B cell (primary cell): ENCODE results near the gene THSD7A. TPM values are rescaled to one million over a fixed set of nuclear protein-coding genes. Genes with fewer than 3 reads are reported as not detected.

Experiments used
- ATAC-seq: fragments of 200-7000 bp; cut with Tn5 transposase; one replicate; pipeline ENCODE4 v1.10.0; 2021; ENCODE audit warnings: low read depth, mild to moderate bottlenecking, moderate number of reproducible peaks, moderate library complexity
- CTCF ChIA-PET: fragments of 350-600 bp; sonication (Branson Sonifier 250); formaldehyde crosslinking; loops from one replicate; lab custom pipeline; 2021; ENCODE audit warnings: antibody characterized with exemption, inconsistent platforms; lab: Charles Lee
- POLR2A ChIA-PET: fragments of 350-600 bp; sonication (Branson Sonifier 250); formaldehyde crosslinking; loops from one replicate; lab custom pipeline; 2021; ENCODE audit warnings: antibody characterized with exemption; lab: Charles Lee
- DNase-seq: peaks from one replicate; pipeline ENCODE4 v3.0.0; 2013
- H2AFZ ChIP-seq: 2 replicates; pipeline ENCODE4 v1.6.1; 2012; ENCODE audit warnings: mild to moderate bottlenecking, low read depth, low read length; ENCODE audit not compliant: insufficient read depth, poor library complexity, severe bottlenecking
- H3K27ac ChIP-seq, 2 donors: 1 replicate in 1 of 2; 2 replicates in 1 of 2; pipeline ENCODE4 v1.5.1; 2012 to 2013; ENCODE audit warnings: low read length in 2 of 2, mild to moderate bottlenecking in 2 of 2, moderate library complexity in 1 of 2
- H3K27me3 ChIP-seq, 4 experiments: fragments of 200-600 bp in 1 of 4; sonication (generic) in 1 of 4; replicated peaks in 1 of 4; 1 replicate in 2 of 4; 2 replicates in 2 of 4; pipeline versions ENCODE4 v1.6.1 to v1.7.0; 2013 to 2016; ENCODE audit warnings: low read length in 3 of 4, mild to moderate bottlenecking in 2 of 4, mixed read lengths in 1 of 4, moderate library complexity in 1 of 4; ENCODE audit not compliant: insufficient read depth in 4 of 4, control insufficient read depth in 3 of 4; ENCODE audit errors: control extremely low read depth in 1 of 4
- H3K36me3 ChIP-seq, 2 experiments: replicated peaks in 1 of 2; 1 replicate in 1 of 2; 2 replicates in 1 of 2; pipeline versions ENCODE4 v1.6.1 to v1.7.1; 2013; ENCODE audit warnings: low read length in 1 of 2; ENCODE audit not compliant: insufficient read depth in 2 of 2, control insufficient read depth in 1 of 2; ENCODE audit errors: control extremely low read depth in 1 of 2, extremely low read depth in 1 of 2
- H3K4me1 ChIP-seq, 2 donors: fragments of 200-600 bp in 1 of 2; sonication (generic) in 1 of 2; 1 replicate in 1 of 2; 2 replicates in 1 of 2; pipeline versions ENCODE4 v1.5.1 to v1.6.1; 2013 to 2017; ENCODE audit warnings: low read length in 2 of 2; ENCODE audit not compliant: control insufficient read depth in 2 of 2, insufficient read depth in 2 of 2
- H3K4me2 ChIP-seq: replicated peaks from 2 replicates; pipeline ENCODE3; 2012; ENCODE audit warnings: mild to moderate bottlenecking, low read depth, low read length; ENCODE audit not compliant: poor library complexity, severe bottlenecking
- H3K4me3 ChIP-seq, 5 experiments: fragments of 200-600 bp in 1 of 5; sonication (generic) in 1 of 5; 1 replicate in 3 of 5; 2 replicates in 2 of 5; pipeline versions ENCODE4 v1.5.1 to v1.7.0; 2011 to 2016; ENCODE audit warnings: low read length in 4 of 5, mild to moderate bottlenecking in 4 of 5, low read depth in 2 of 5, control low read depth in 1 of 5, moderate library complexity in 1 of 5; ENCODE audit not compliant: insufficient read depth in 1 of 5; ENCODE audit errors: control extremely low read depth in 1 of 5, extremely low read depth in 1 of 5
- H3K79me2 ChIP-seq: fragments of 200-600 bp; sonication (generic); one replicate; pipeline ENCODE4 v1.6.0; 2016; ENCODE audit warnings: low read length; ENCODE audit not compliant: control insufficient read depth, insufficient read depth
- H3K9ac ChIP-seq: fragments of 200-600 bp; sonication (generic); 2 replicates; pipeline ENCODE4 v1.6.1; 2017; ENCODE audit warnings: mild to moderate bottlenecking, low read length, moderate library complexity
- H3K9me3 ChIP-seq, 3 donors: one replicate each; pipeline versions ENCODE4 v1.6.1 to v1.7.1; 2013; ENCODE audit warnings: low read length in 2 of 3; ENCODE audit not compliant: control insufficient read depth in 2 of 3, insufficient read depth in 1 of 3; ENCODE audit errors: control extremely low read depth in 1 of 3
- H4K20me1 ChIP-seq: 2 replicates; pipeline ENCODE4 v1.6.0; 2012; ENCODE audit warnings: mild to moderate bottlenecking, low read length; ENCODE audit not compliant: insufficient read depth, control insufficient read depth, poor library complexity, severe bottlenecking
- H3K27ac Mint-ChIP-seq: one replicate; pipeline ENCODE4 v1.8.0; 2021; ENCODE audit warnings: mixed read lengths
- H3K27me3 Mint-ChIP-seq: one replicate; pipeline ENCODE4 v1.8.0; 2021; ENCODE audit warnings: mixed read lengths
- H3K4me1 Mint-ChIP-seq: one replicate; pipeline ENCODE4 v1.8.0; 2021; ENCODE audit warnings: mixed read lengths
- H3K4me3 Mint-ChIP-seq: one replicate; pipeline ENCODE4 v1.8.0; 2021; ENCODE audit warnings: mixed read lengths
- H3K9me3 Mint-ChIP-seq: one replicate; pipeline ENCODE4 v1.8.0; 2022; ENCODE audit warnings: mixed read lengths; ENCODE audit not compliant: insufficient read depth
- EZH2 ChIP-seq: IDR thresholded peaks from 2 replicates; pipeline ENCODE4 v1.6.1; 2012; ENCODE audit warnings: borderline replicate concordance, low read depth, mild to moderate bottlenecking, moderate library complexity, low read length; ENCODE audit not compliant: insufficient read depth, poor library complexity, severe bottlenecking
- WGBS: methylation state at CpG from one replicate; pipeline ENCODE4 v1.1.5; 2013; ENCODE audit warnings: missing lambda C conversion rate; ENCODE audit not compliant: insufficient coverage; 5-methylcytosine and 5-hydroxymethylcytosine counted together
- intact Hi-C: fragments of 100-400 bp; cut with micrococcal nuclease; formaldehyde crosslinking; loops from one replicate; pipeline ENCODE4 v1.10.0; 2022
- polyA plus RNA-seq: library from polyadenylated mRNA; depleted of rRNA; stranded (reverse); fragments of >200 nt; gene quantifications from 2 replicates; pipeline ENCODE4 v1.2.3, GENCODE V29; 2012
- total RNA-seq, 2 donors: library from RNA; stranded (reverse); fragments of 120-200 nt in 1 of 2; gene quantifications; 1 replicate in 1 of 2; 2 replicates in 1 of 2; pipeline versions ENCODE4 v1.2.3 to v1.2.4, GENCODE V29; 2013 to 2022
- TF ChIP-seq, protein P1 (sequence below): fragments of 200-600 bp; IDR thresholded peaks from one replicate; pipeline ENCODE4 v1.8.0; 2022; ENCODE audit warnings: antibody characterized with exemption, mild to moderate bottlenecking

Gene THSD7A
- total and polyA plus RNA-seq, 2 donors (not counting 1 experiment from before 2014, with no cell fraction given) = not detected

- ChIA-PET CTCF (no interaction called here), POLR2A (no interaction called here)
- H3K27ac ChIP-seq = no peak overlapping the region
- Mint-ChIP-seq H3K27me3 (no peaks in the 10 kb centered on the region), H3K4me3 (no peak overlapping the region), H3K4me1 (no peaks in the 10 kb centered on the region), H3K9me3 (no peaks in the 10 kb centered on the region), H3K27ac (no peak overlapping the region)
- DNase-seq = no peak
- no peaks in the 10 kb centered on the region for H3K36me3 ChIP-seq
- no peaks in the 10 kb centered on the region for H3K9me3 ChIP-seq
- H4K20me1 ChIP-seq = no peaks in the 10 kb centered on the region
- intact Hi-C loops = no loop called here
- no peaks in the 10 kb centered on the region for H3K79me2 ChIP-seq
- no peak overlapping the region for H3K4me3 ChIP-seq
- no peak overlapping the region for H3K9ac ChIP-seq
- ATAC-seq = no peak
- no peaks in the 10 kb centered on the region for H3K27me3 ChIP-seq
- H2AFZ ChIP-seq = no peak overlapping the region
- no peaks in the 10 kb centered on the region for H3K4me1 ChIP-seq
- H3K4me2 ChIP-seq = no peak overlapping the region
- WGBS = no CpG with 5 or more reads among the region's 1 CpG
- TF ChIP-seq, protein P1, sequence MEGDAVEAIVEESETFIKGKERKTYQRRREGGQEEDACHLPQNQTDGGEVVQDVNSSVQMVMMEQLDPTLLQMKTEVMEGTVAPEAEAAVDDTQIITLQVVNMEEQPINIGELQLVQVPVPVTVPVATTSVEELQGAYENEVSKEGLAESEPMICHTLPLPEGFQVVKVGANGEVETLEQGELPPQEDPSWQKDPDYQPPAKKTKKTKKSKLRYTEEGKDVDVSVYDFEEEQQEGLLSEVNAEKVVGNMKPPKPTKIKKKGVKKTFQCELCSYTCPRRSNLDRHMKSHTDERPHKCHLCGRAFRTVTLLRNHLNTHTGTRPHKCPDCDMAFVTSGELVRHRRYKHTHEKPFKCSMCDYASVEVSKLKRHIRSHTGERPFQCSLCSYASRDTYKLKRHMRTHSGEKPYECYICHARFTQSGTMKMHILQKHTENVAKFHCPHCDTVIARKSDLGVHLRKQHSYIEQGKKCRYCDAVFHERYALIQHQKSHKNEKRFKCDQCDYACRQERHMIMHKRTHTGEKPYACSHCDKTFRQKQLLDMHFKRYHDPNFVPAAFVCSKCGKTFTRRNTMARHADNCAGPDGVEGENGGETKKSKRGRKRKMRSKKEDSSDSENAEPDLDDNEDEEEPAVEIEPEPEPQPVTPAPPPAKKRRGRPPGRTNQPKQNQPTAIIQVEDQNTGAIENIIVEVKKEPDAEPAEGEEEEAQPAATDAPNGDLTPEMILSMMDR = no peak
- no peak for TF ChIP-seq EZH2
Measured at GRCh38 chr7:11633310-11633709, 198.7 kb downstream of the THSD7A start.

- ChIA-PET POLR2A (no interaction called here), CTCF (no interaction called here)
- no peak overlapping the region for H3K27ac Mint-ChIP-seq
- intact Hi-C loops = no loop called here
- Histone ChIP-seq H4K20me1 (no peaks in the 10 kb centered on the region), H3K4me2 (no peak overlapping the region), H3K27ac (no peak overlapping the region), H3K4me1 (no peaks in the 10 kb centered on the region), H3K9ac (no peak overlapping the region), H2AFZ (no peak overlapping the region), H3K9me3 (no peaks in the 10 kb centered on the region), H3K36me3 (no peaks in the 10 kb centered on the region), H3K27me3 (no peaks in the 10 kb centered on the region), H3K79me2 (no peaks in the 10 kb centered on the region), H3K4me3 (no peak overlapping the region)
- ATAC-seq (no peak), DNase-seq (no peak)
- TF ChIP-seq, protein P1 = no peak
- TF ChIP-seq EZH2 = no peak
- H3K4me3 Mint-ChIP-seq = no peak overlapping the region
- no CpG with 5 or more reads among the region's 2 CpGs for WGBS
- H3K4me1 Mint-ChIP-seq = no peaks in the 10 kb centered on the region
- H3K9me3 Mint-ChIP-seq = no peaks in the 10 kb centered on the region
- no peaks in the 10 kb centered on the region for H3K27me3 Mint-ChIP-seq
Measured at GRCh38 chr7:11630355-11630754, 201.6 kb downstream of the THSD7A start.
